CD4-positive, alpha-beta memory T cell (primary cell): Measurements from ENCODE around the gene SRGAP1. TPM values are rescaled to one million over a fixed set of nuclear protein-coding genes. Genes with fewer than 3 reads are reported as not detected.

Experiments used
- CTCF ChIA-PET: fragments of 350-600 bp; sonication (Branson Sonifier 250); formaldehyde crosslinking; loops from one replicate; lab custom pipeline; 2021; ENCODE audit warnings: inconsistent platforms; ENCODE audit not compliant: partially characterized antibody; lab: Charles Lee
- POLR2A ChIA-PET: fragments of 350-600 bp; sonication (Branson Sonifier 250); formaldehyde crosslinking; loops from one replicate; lab custom pipeline; 2021; ENCODE audit not compliant: partially characterized antibody; lab: Charles Lee
- DNase-seq, 5 donors: peaks; one replicate each; pipeline versions ENCODE4 v3.0.0 to v3.0.0-alpha.2; 2020 to 2022; ENCODE audit warnings: mixed read lengths in 1 of 5
- H3K27ac ChIP-seq: one replicate; pipeline ENCODE4 v1.7.0; 2013; ENCODE audit warnings: low read depth, low read length
- H3K27me3 ChIP-seq: 2 replicates; pipeline ENCODE4 v1.7.0; 2013; ENCODE audit warnings: mild to moderate bottlenecking, low read length, moderate library complexity; ENCODE audit not compliant: insufficient read depth
- H3K36me3 ChIP-seq: 2 replicates; pipeline ENCODE4 v1.7.0; 2013; ENCODE audit warnings: mild to moderate bottlenecking, low read length, moderate library complexity; ENCODE audit not compliant: insufficient read depth
- H3K4me1 ChIP-seq: 2 replicates; pipeline ENCODE4 v1.7.0; 2013; ENCODE audit warnings: mild to moderate bottlenecking, low read length, moderate library complexity; ENCODE audit not compliant: insufficient read depth
- H3K4me3 ChIP-seq, 2 donors: one replicate each; pipeline ENCODE4 v1.7.0; 2013; ENCODE audit warnings: low read length in 2 of 2, mild to moderate bottlenecking in 1 of 2
- H3K9me3 ChIP-seq, 2 donors: one replicate each; pipeline ENCODE4 v1.7.0; 2013; ENCODE audit warnings: low read length in 2 of 2, control low read depth in 1 of 2; ENCODE audit not compliant: control insufficient read depth in 1 of 2
- H3K27ac Mint-ChIP-seq, 7 donors: one replicate each; pipeline ENCODE4 v1.8.0; 2020 to 2021; ENCODE audit warnings: mixed read lengths in 7 of 7, mild to moderate bottlenecking in 6 of 7, inconsistent platforms in 3 of 7, moderate library complexity in 3 of 7
- H3K27me3 Mint-ChIP-seq, 2 donors: one replicate each; pipeline ENCODE4 v1.8.0; 2020 to 2021; ENCODE audit warnings: mixed read lengths in 2 of 2
- H3K36me3 Mint-ChIP-seq, 2 donors: one replicate each; pipeline ENCODE4 v1.8.0; 2020 to 2021; ENCODE audit warnings: mixed read lengths in 2 of 2, inconsistent platforms in 1 of 2, mild to moderate bottlenecking in 1 of 2
- H3K4me1 Mint-ChIP-seq, 4 donors: one replicate each; pipeline ENCODE4 v1.8.0; 2020 to 2021; ENCODE audit warnings: mixed read lengths in 4 of 4, mild to moderate bottlenecking in 1 of 4
- H3K4me3 Mint-ChIP-seq, 8 donors: one replicate each; pipeline ENCODE4 v1.8.0; 2020 to 2021; ENCODE audit warnings: mixed read lengths in 8 of 8, mild to moderate bottlenecking in 7 of 8, moderate library complexity in 6 of 8, inconsistent platforms in 3 of 8
- H3K9me3 Mint-ChIP-seq, 8 donors: one replicate each; pipeline ENCODE4 v1.8.0; 2020 to 2021; ENCODE audit warnings: mixed read lengths in 8 of 8, mild to moderate bottlenecking in 5 of 8, inconsistent platforms in 3 of 8, moderate library complexity in 1 of 8
- intact Hi-C: fragments of 100-400 bp; cut with micrococcal nuclease; formaldehyde crosslinking; loops from one replicate; pipeline ENCODE4 v1.15.1; 2023
- polyA plus RNA-seq, 2 donors: library from polyadenylated mRNA; unstranded; fragments of 300-500 nt; fragmentation: Illumina TruSeq; gene quantifications; one replicate each; pipeline ENCODE4 v1.2.3, GENCODE V29; 2021
- total RNA-seq, 2 experiments: library from RNA; stranded (reverse); gene quantifications; one replicate each; pipeline ENCODE4 v1.2.3, GENCODE V29; 2021

Gene SRGAP1
- total and polyA plus RNA-seq, 4 experiments from 2014 or later = 0.03 to 0.09 TPM; not detected in 2

GRCh38 chr12:63845726-63846125 is 1.2 kb downstream of the SRGAP1 start:
- Histone ChIP-seq H3K36me3 (no peaks in the 10 kb centered on the region), H3K9me3 (no peaks in the 10 kb centered on the region), H3K4me3 (no peak overlapping the region), H3K27ac (no peak overlapping the region), H3K4me1 (peaks cover 15% of the 10 kb centered on the region), H3K27me3 (no peaks in the 10 kb centered on the region)
- peaks cover 7 to 13% (median 10%) of the 10 kb centered on the region in 4 donors for H3K4me1 Mint-ChIP-seq
- ChIA-PET CTCF (interaction anchor here (1.1 to 3.6 kb wide), 2 partner anchors 412 to 545 kb away, joined by 3 to 24 read pairs; partner anchors contain the start of gene C12orf56), POLR2A (interaction anchor here (1.7 kb wide), 1 partner anchor 377 kb away, joined by 3 read pairs; the partner anchor contains the start of gene KICS2)
- DNase-seq = no peak
- no peaks in the 10 kb centered on the region for H3K36me3 Mint-ChIP-seq
- peak overlapping the region in 2 of 8 donors; percentile 10 to 55 for H3K4me3 Mint-ChIP-seq
- no peaks in the 10 kb centered on the region for H3K9me3 Mint-ChIP-seq
- H3K27me3 Mint-ChIP-seq = peaks cover 12 to 24% of the 10 kb centered on the region in 2 donors
- H3K27ac Mint-ChIP-seq = no peak overlapping the region
- intact Hi-C loops = no loop called here

GRCh38 chr12:63846238-63846967 is 1.9 kb downstream of the SRGAP1 start:
- DNase-seq = no peak
- no peak overlapping the region for H3K27ac ChIP-seq
- peaks cover 7 to 13% (median 10%) of the 10 kb centered on the region in 4 donors for H3K4me1 Mint-ChIP-seq
- H3K9me3 Mint-ChIP-seq = no peaks in the 10 kb centered on the region
- POLR2A ChIA-PET = no interaction called here
- H3K9me3 ChIP-seq = no peaks in the 10 kb centered on the region
- H3K36me3 ChIP-seq = no peaks in the 10 kb centered on the region
- H3K27me3 Mint-ChIP-seq = peaks cover 12 to 24% of the 10 kb centered on the region in 2 donors
- CTCF ChIA-PET = interaction anchor here (3.6 kb wide), 1 partner anchor 411 kb away, joined by 24 read pairs; no protein-coding TSS in a partner anchor
- no peaks in the 10 kb centered on the region for H3K36me3 Mint-ChIP-seq
- H3K27ac Mint-ChIP-seq = no peak overlapping the region
- intact Hi-C loops = no loop called here
- H3K27me3 ChIP-seq = no peaks in the 10 kb centered on the region
- peaks cover 15% of the 10 kb centered on the region for H3K4me1 ChIP-seq
- no peak overlapping the region for H3K4me3 Mint-ChIP-seq
- H3K4me3 ChIP-seq = no peak overlapping the region

- ChIA-PET CTCF (no interaction called here), POLR2A (no interaction called here)
- H3K9me3 Mint-ChIP-seq = no peaks in the 10 kb centered on the region
- no peaks in the 10 kb centered on the region for H3K36me3 Mint-ChIP-seq
- H3K4me1 ChIP-seq = peaks cover 12% of the 10 kb centered on the region
- H3K9me3 ChIP-seq = no peaks in the 10 kb centered on the region
- H3K27ac Mint-ChIP-seq = no peak overlapping the region
- peaks cover 11 to 17% of the 10 kb centered on the region in 2 donors for H3K27me3 Mint-ChIP-seq
- no peak for DNase-seq
- no peak overlapping the region for H3K27ac ChIP-seq
- no peak overlapping the region for H3K4me3 ChIP-seq
- H3K4me1 Mint-ChIP-seq = peaks cover 4 to 8% (median 6%) of the 10 kb centered on the region in 4 donors
- no peak overlapping the region for H3K4me3 Mint-ChIP-seq
- no peaks in the 10 kb centered on the region for H3K27me3 ChIP-seq
- H3K36me3 ChIP-seq = no peaks in the 10 kb centered on the region
- intact Hi-C loops = no loop called here
Measured at GRCh38 chr12:63848450-63848849, 4.0 kb downstream of the SRGAP1 start.

GRCh38 chr12:63849106-63849620 is 4.7 kb downstream of the SRGAP1 start:
- DNase-seq = no peak
- CTCF ChIA-PET = no interaction called here
- Histone ChIP-seq H3K4me1 (peaks cover 10% of the 10 kb centered on the region), H3K9me3 (no peaks in the 10 kb centered on the region), H3K27ac (no peak overlapping the region), H3K27me3 (no peaks in the 10 kb centered on the region), H3K4me3 (no peak overlapping the region), H3K36me3 (no peaks in the 10 kb centered on the region)
- no peak overlapping the region for H3K4me3 Mint-ChIP-seq
- intact Hi-C loops = no loop called here
- POLR2A ChIA-PET = no interaction called here
- H3K27me3 Mint-ChIP-seq = peaks cover 11 to 18% of the 10 kb centered on the region in 2 donors
- no peaks in the 10 kb centered on the region for H3K36me3 Mint-ChIP-seq
- peaks cover 4 to 8% (median 6%) of the 10 kb centered on the region in 4 donors for H3K4me1 Mint-ChIP-seq
- no peaks in the 10 kb centered on the region for H3K9me3 Mint-ChIP-seq
- H3K27ac Mint-ChIP-seq = no peak overlapping the region

- Histone ChIP-seq H3K4me3 (no peak overlapping the region), H3K9me3 (no peaks in the 10 kb centered on the region), H3K27ac (no peak overlapping the region), H3K36me3 (no peaks in the 10 kb centered on the region), H3K27me3 (no peaks in the 10 kb centered on the region), H3K4me1 (peaks cover 6% of the 10 kb centered on the region)
- H3K27me3 Mint-ChIP-seq = peaks cover 8 to 16% of the 10 kb centered on the region in 2 donors
- intact Hi-C loops = no loop called here
- H3K4me1 Mint-ChIP-seq = peaks cover 2 to 5% (median 3%) of the 10 kb centered on the region in 4 donors
- H3K27ac Mint-ChIP-seq = no peak overlapping the region
- H3K36me3 Mint-ChIP-seq = no peaks in the 10 kb centered on the region
- no peaks in the 10 kb centered on the region for H3K9me3 Mint-ChIP-seq
- POLR2A ChIA-PET = no interaction called here
- no peak for DNase-seq
- CTCF ChIA-PET = interaction anchor here (0.8 kb wide), 1 partner anchor 407 kb away, joined by 3 read pairs; no protein-coding TSS in a partner anchor
- H3K4me3 Mint-ChIP-seq = no peak overlapping the region
Measured at GRCh38 chr12:63849641-63850040, 5.1 kb downstream of the SRGAP1 start.

GRCh38 chr12:63853978-63854377 is 9.5 kb downstream of the SRGAP1 start:
- Mint-ChIP-seq H3K27ac (no peak overlapping the region), H3K36me3 (no peaks in the 10 kb centered on the region), H3K4me3 (no peak overlapping the region), H3K27me3 (peaks cover 2 to 7% of the 10 kb centered on the region in 2 donors), H3K4me1 (no peaks in the 10 kb centered on the region), H3K9me3 (no peaks in the 10 kb centered on the region)
- CTCF ChIA-PET = interaction anchor here (3.2 kb wide), 1 partner anchor 10 kb away, joined by 10 read pairs; the partner anchor contains the start of gene SRGAP1
- no peak for DNase-seq
- H3K27me3 ChIP-seq = no peaks in the 10 kb centered on the region
- intact Hi-C loops = no loop called here
- POLR2A ChIA-PET = interaction anchor here (1.1 to 1.2 kb wide), 2 partner anchors 10 kb away, joined by 3 read pairs; partner anchors contain the start of gene SRGAP1
- H3K27ac ChIP-seq = no peak overlapping the region
- no peaks in the 10 kb centered on the region for H3K4me1 ChIP-seq
- no peaks in the 10 kb centered on the region for H3K36me3 ChIP-seq
- no peaks in the 10 kb centered on the region for H3K9me3 ChIP-seq
- no peak overlapping the region for H3K4me3 ChIP-seq

GRCh38 chr12:63855299-63855698 is 10.8 kb downstream of the SRGAP1 start:
- no peaks in the 10 kb centered on the region for H3K27me3 ChIP-seq
- Mint-ChIP-seq H3K36me3 (no peaks in the 10 kb centered on the region), H3K27me3 (peaks cover 2 to 7% of the 10 kb centered on the region in 2 donors), H3K4me1 (no peaks in the 10 kb centered on the region), H3K4me3 (no peak overlapping the region), H3K27ac (no peak overlapping the region), H3K9me3 (no peaks in the 10 kb centered on the region)
- no peak overlapping the region for H3K4me3 ChIP-seq
- DNase-seq = no peak
- ChIA-PET CTCF (no interaction called here), POLR2A (no interaction called here)
- no peaks in the 10 kb centered on the region for H3K9me3 ChIP-seq
- no peak overlapping the region for H3K27ac ChIP-seq
- no peaks in the 10 kb centered on the region for H3K4me1 ChIP-seq
- no peaks in the 10 kb centered on the region for H3K36me3 ChIP-seq
- intact Hi-C loops = no loop called here
